H9 (cell line): ENCODE data around the gene PTPRN2. TPM values are rescaled to one million over a fixed set of nuclear protein-coding genes. Genes with fewer than 3 reads are reported as not detected.

Experiments used
- DNase-seq: peaks from one replicate; pipeline ENCODE4 v3.0.0-alpha.2; 2017
- H2AFZ ChIP-seq: one replicate; pipeline ENCODE4 v1.6.1; 2013; ENCODE audit warnings: mild to moderate bottlenecking, low read length, control low read depth, moderate library complexity
- H2AK5ac ChIP-seq: 2 replicates; pipeline ENCODE4 v1.6.1; 2013; ENCODE audit warnings: low read length, control low read depth, mixed read lengths; ENCODE audit not compliant: insufficient read length
- H2BK120ac ChIP-seq: one replicate; pipeline ENCODE4 v1.6.1; 2013; ENCODE audit warnings: low read depth, mild to moderate bottlenecking, low read length, control low read depth, inconsistent platforms; ENCODE audit not compliant: poor library complexity, severe bottlenecking
- H2BK12ac ChIP-seq: 2 replicates; pipeline ENCODE4 v1.6.1; 2013; ENCODE audit warnings: low read length, control low read depth, mixed read lengths, low read depth; ENCODE audit not compliant: insufficient read length
- H2BK15ac ChIP-seq: 2 replicates; pipeline ENCODE4 v1.6.1; 2013; ENCODE audit warnings: low read depth, low read length, control low read depth
- H2BK20ac ChIP-seq: one replicate; pipeline ENCODE4 v1.6.1; 2013; ENCODE audit warnings: low read depth, mild to moderate bottlenecking, low read length, control low read depth, inconsistent platforms; ENCODE audit not compliant: poor library complexity, severe bottlenecking
- H2BK5ac ChIP-seq: 2 replicates; pipeline ENCODE4 v1.6.1; 2013; ENCODE audit warnings: low read length, control low read depth, mixed read lengths; ENCODE audit not compliant: insufficient read length
- H3K14ac ChIP-seq: 2 replicates; pipeline ENCODE4 v1.6.1; 2013; ENCODE audit warnings: low read length, control low read depth; ENCODE audit not compliant: insufficient read depth
- H3K18ac ChIP-seq: 2 replicates; pipeline ENCODE4 v1.6.1; 2013; ENCODE audit warnings: low read depth, mild to moderate bottlenecking, mixed read lengths, low read length, control low read depth; ENCODE audit not compliant: insufficient read length
- H3K23ac ChIP-seq: 2 replicates; pipeline ENCODE4 v1.6.1; 2013; ENCODE audit warnings: low read length, control low read depth, mixed read lengths, low read depth; ENCODE audit not compliant: insufficient read length
- H3K23me2 ChIP-seq: 2 replicates; pipeline ENCODE4 v1.6.1; 2013; ENCODE audit warnings: low read depth, mild to moderate bottlenecking, mixed read lengths, low read length, control low read depth; ENCODE audit not compliant: insufficient read length, poor library complexity, severe bottlenecking
- H3K27ac ChIP-seq: 2 replicates; pipeline ENCODE4 v1.5.1; 2013; ENCODE audit warnings: low read length, control low read depth, mixed read lengths, low read depth; ENCODE audit not compliant: insufficient read length
- H3K27me3 ChIP-seq: 2 replicates; pipeline ENCODE4 v1.6.1; 2013; ENCODE audit warnings: low read length, control low read depth, inconsistent platforms; ENCODE audit not compliant: insufficient read depth
- H3K4ac ChIP-seq: 2 replicates; pipeline ENCODE4 v1.6.1; 2013; ENCODE audit warnings: low read depth, mild to moderate bottlenecking, control low read depth, inconsistent platforms, low read length, moderate library complexity
- H3K4me1 ChIP-seq: 2 replicates; pipeline ENCODE4 v1.6.1; 2013; ENCODE audit warnings: low read length, control low read depth, inconsistent platforms; ENCODE audit not compliant: insufficient read depth
- H3K4me2 ChIP-seq: 2 replicates; pipeline ENCODE4 v1.6.1; 2013; ENCODE audit warnings: low read length, control low read depth, mixed read lengths; ENCODE audit not compliant: insufficient read length, insufficient read depth
- H3K56ac ChIP-seq: 2 replicates; pipeline ENCODE4 v1.6.1; 2013; ENCODE audit warnings: low read depth, mild to moderate bottlenecking, mixed read lengths, low read length, control low read depth; ENCODE audit not compliant: insufficient read length
- H3K79me1 ChIP-seq: 2 replicates; pipeline ENCODE4 v1.6.1; 2013; ENCODE audit warnings: low read depth, mild to moderate bottlenecking, moderate library complexity, low read length, control low read depth, inconsistent platforms; ENCODE audit not compliant: insufficient read depth, poor library complexity, severe bottlenecking
- H3K79me2 ChIP-seq: 2 replicates; pipeline ENCODE4 v1.6.1; 2013; ENCODE audit warnings: low read length, control low read depth, inconsistent platforms; ENCODE audit not compliant: insufficient read depth
- H3K9ac ChIP-seq: 2 replicates; pipeline ENCODE4 v1.6.1; 2013; ENCODE audit warnings: low read length, control low read depth, mixed read lengths; ENCODE audit not compliant: insufficient read length; ENCODE audit errors: extremely low read depth
- H3K9me3 ChIP-seq: one replicate; pipeline ENCODE4 v1.6.1; 2013; ENCODE audit warnings: low read depth, low read length, inconsistent platforms; ENCODE audit not compliant: control insufficient read depth
- H3T11ph ChIP-seq: one replicate; pipeline ENCODE4 v1.6.1; 2013; ENCODE audit warnings: mild to moderate bottlenecking, low read length, control low read depth, inconsistent platforms
- H4K20me1 ChIP-seq: one replicate; pipeline ENCODE4 v1.6.1; 2013; ENCODE audit not compliant: control insufficient read depth, insufficient read length, insufficient read depth
- H4K5ac ChIP-seq: 2 replicates; pipeline ENCODE4 v1.6.1; 2013; ENCODE audit warnings: low read depth, mild to moderate bottlenecking, mixed read lengths, low read length, control low read depth; ENCODE audit not compliant: insufficient read length
- H4K8ac ChIP-seq: replicated peaks from 2 replicates; pipeline ENCODE4 v1.6.1; 2013; ENCODE audit warnings: low read length, control low read depth, mixed read lengths, low read depth; ENCODE audit not compliant: insufficient read length
- H4K91ac ChIP-seq: 2 replicates; pipeline ENCODE4 v1.6.1; 2013; ENCODE audit warnings: low read depth, mild to moderate bottlenecking, moderate library complexity, mixed read lengths, low read length, control low read depth; ENCODE audit not compliant: insufficient read length
- H3K27ac Mint-ChIP-seq, 3 experiments: 2 replicates in 2 of 3; 3 replicates in 1 of 3; pipeline ENCODE4 v1.8.0; 2020 to 2021; ENCODE audit warnings: mixed read lengths in 3 of 3, mild to moderate bottlenecking in 1 of 3, moderate library complexity in 1 of 3
- H3K27me3 Mint-ChIP-seq: 2 replicates; pipeline ENCODE4 v1.8.0; 2021; ENCODE audit warnings: low read depth, mild to moderate bottlenecking, moderate library complexity, mixed read lengths
- H3K36me3 Mint-ChIP-seq, 3 experiments: 2 replicates in 2 of 3; 3 replicates in 1 of 3; pipeline ENCODE4 v1.8.0; 2020 to 2021; ENCODE audit warnings: low read depth in 3 of 3, mixed read lengths in 3 of 3; ENCODE audit not compliant: insufficient read depth in 1 of 3
- H3K4me1 Mint-ChIP-seq, 2 experiments: 2 replicates each; pipeline ENCODE4 v1.8.0; 2020; ENCODE audit warnings: mixed read lengths in 2 of 2
- H3K4me3 Mint-ChIP-seq, 2 experiments: 2 replicates in 1 of 2; 3 replicates in 1 of 2; pipeline ENCODE4 v1.8.0; 2020 to 2021; ENCODE audit warnings: mild to moderate bottlenecking in 2 of 2, mixed read lengths in 2 of 2, moderate library complexity in 1 of 2
- H3K9me3 Mint-ChIP-seq, 2 experiments: 2 replicates in 1 of 2; 3 replicates in 1 of 2; pipeline ENCODE4 v1.8.0; 2020; ENCODE audit warnings: mild to moderate bottlenecking in 2 of 2, mixed read lengths in 2 of 2, moderate library complexity in 1 of 2
- WGBS: extraction: QIAGEN DNeasy Blood & Tissue Kit; methylation state at CpG from one replicate; pipeline ENCODE4 v1.1.7; 2013; ENCODE audit warnings: missing lambda C conversion rate, low lambda C conversion rate, mixed read lengths; ENCODE audit not compliant: insufficient read length; ENCODE audit errors: extremely low coverage; 5-methylcytosine and 5-hydroxymethylcytosine counted together
- total RNA-seq: library from RNA; stranded (reverse); gene quantifications from 2 replicates; pipeline ENCODE4 v1.2.1, GENCODE V29; 2021
- TF ChIP-seq, protein P1 (sequence below): fragments of 200-600 bp; sonication (generic); conservative IDR thresholded peaks from 3 replicates; pipeline ENCODE4 v1.8.0; 2021; ENCODE audit warnings: antibody characterized with exemption, mild to moderate bottlenecking

Gene PTPRN2
- total RNA-seq, 1 experiment from 2014 or later, result 5.2 TPM

DNA sequence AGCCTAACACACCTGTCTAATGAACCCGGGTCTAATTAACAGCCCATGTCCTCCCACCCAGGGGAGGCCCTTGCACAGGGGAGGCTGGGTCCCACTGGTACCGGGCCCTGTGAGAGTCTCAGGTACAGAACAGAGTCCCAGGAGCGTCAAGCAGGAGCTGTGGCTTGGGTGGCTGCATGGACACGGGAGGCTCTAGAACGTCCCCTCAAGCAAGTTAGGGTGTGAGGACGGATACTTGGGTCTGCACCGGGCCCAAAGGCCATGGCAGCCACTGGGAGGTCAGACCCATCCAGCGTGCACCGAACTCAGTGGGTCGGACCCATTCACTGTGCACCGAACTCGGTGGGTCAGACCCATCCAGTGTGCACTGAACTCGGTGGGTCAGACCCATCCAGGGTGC is 941.1 kb downstream of the PTPRN2 start:
- no peak overlapping the region for H2BK12ac ChIP-seq
- no peak overlapping the region for H3K4ac ChIP-seq
- H2BK5ac ChIP-seq, result no peak overlapping the region
- Mint-ChIP-seq H3K4me3 (no peak overlapping the region), H3K9me3 (peaks cover 4% of the 10 kb centered on the region in 2 experiments), H3K4me1 (no peaks in the 10 kb centered on the region), H3K27me3 (peaks cover 30% of the 10 kb centered on the region), H3K27ac (no peak overlapping the region), H3K36me3 (peaks cover 0 to 6% (median 6%) of the 10 kb centered on the region in 3 experiments; a peak in 3 of 7 replicates)
- H3K56ac ChIP-seq, result no peak overlapping the region
- no peaks in the 10 kb centered on the region for H3K79me1 ChIP-seq
- H2AFZ ChIP-seq, result no peak overlapping the region
- H4K8ac ChIP-seq, result no peak overlapping the region
- no peaks in the 10 kb centered on the region for H3K27me3 ChIP-seq
- no peak overlapping the region for H4K5ac ChIP-seq
- TF ChIP-seq, protein P1, sequence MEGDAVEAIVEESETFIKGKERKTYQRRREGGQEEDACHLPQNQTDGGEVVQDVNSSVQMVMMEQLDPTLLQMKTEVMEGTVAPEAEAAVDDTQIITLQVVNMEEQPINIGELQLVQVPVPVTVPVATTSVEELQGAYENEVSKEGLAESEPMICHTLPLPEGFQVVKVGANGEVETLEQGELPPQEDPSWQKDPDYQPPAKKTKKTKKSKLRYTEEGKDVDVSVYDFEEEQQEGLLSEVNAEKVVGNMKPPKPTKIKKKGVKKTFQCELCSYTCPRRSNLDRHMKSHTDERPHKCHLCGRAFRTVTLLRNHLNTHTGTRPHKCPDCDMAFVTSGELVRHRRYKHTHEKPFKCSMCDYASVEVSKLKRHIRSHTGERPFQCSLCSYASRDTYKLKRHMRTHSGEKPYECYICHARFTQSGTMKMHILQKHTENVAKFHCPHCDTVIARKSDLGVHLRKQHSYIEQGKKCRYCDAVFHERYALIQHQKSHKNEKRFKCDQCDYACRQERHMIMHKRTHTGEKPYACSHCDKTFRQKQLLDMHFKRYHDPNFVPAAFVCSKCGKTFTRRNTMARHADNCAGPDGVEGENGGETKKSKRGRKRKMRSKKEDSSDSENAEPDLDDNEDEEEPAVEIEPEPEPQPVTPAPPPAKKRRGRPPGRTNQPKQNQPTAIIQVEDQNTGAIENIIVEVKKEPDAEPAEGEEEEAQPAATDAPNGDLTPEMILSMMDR, result no peak
- DNase-seq, result no peak
- no peak overlapping the region for H3T11ph ChIP-seq
- no peak overlapping the region for H3K23ac ChIP-seq
- H3K79me2 ChIP-seq, result no peaks in the 10 kb centered on the region
- H3K18ac ChIP-seq, result no peak overlapping the region
- no peaks in the 10 kb centered on the region for H4K20me1 ChIP-seq
- H3K27ac ChIP-seq, result no peak overlapping the region
- H2BK120ac ChIP-seq, result no peak overlapping the region
- H3K14ac ChIP-seq, result no peak overlapping the region; the same call in 1 of the 2 replicates
- no peaks in the 10 kb centered on the region for H3K9me3 ChIP-seq
- H3K4me1 ChIP-seq, result no peaks in the 10 kb centered on the region
- no peak overlapping the region for H3K9ac ChIP-seq
- WGBS, result no CpG with 5 or more reads among the region's 13 CpGs
- no peak overlapping the region for H2BK20ac ChIP-seq
- H2AK5ac ChIP-seq, result no peak overlapping the region
- H3K23me2 ChIP-seq, result no peaks in the 10 kb centered on the region
- no peak overlapping the region for H3K4me2 ChIP-seq
- H2BK15ac ChIP-seq, result no peak overlapping the region
- no peak overlapping the region for H4K91ac ChIP-seq
